DND-41 (cell line): ENCODE data around the gene OXCT1.

Experiments used
- ATAC-seq: fragments of 200-7000 bp; cut with Tn5 transposase; 3 replicates; pipeline ENCODE4 v1.9.1; 2021; ENCODE audit warnings: low read depth; ENCODE audit not compliant: insufficient read depth
- DNase-seq: peaks from one replicate; pipeline ENCODE4 v3.0.0-alpha.2; 2020
- H2AFZ ChIP-seq: 2 replicates; pipeline ENCODE4 v1.6.0; 2012; ENCODE audit warnings: low read depth, low read length
- H3K27ac ChIP-seq: 2 replicates; pipeline ENCODE4 v1.5.1; 2012; ENCODE audit warnings: low read length, inconsistent platforms
- H3K27me3 ChIP-seq: fragments of 200-600 bp; sonication (generic); 2 replicates; pipeline ENCODE4 v1.6.0; 2012; ENCODE audit warnings: low read length, mild to moderate bottlenecking, inconsistent platforms; ENCODE audit not compliant: insufficient read depth, poor library complexity
- H3K36me3 ChIP-seq: 2 replicates; pipeline ENCODE4 v1.5.1; 2012; ENCODE audit warnings: low read length, inconsistent platforms; ENCODE audit not compliant: insufficient read depth
- H3K4me1 ChIP-seq: 2 replicates; pipeline ENCODE4 v1.5.1; 2012; ENCODE audit warnings: mild to moderate bottlenecking, low read length; ENCODE audit not compliant: insufficient read depth
- H3K4me2 ChIP-seq: 2 replicates; pipeline ENCODE4 v1.6.0; 2012; ENCODE audit warnings: mild to moderate bottlenecking, moderate library complexity, low read length, inconsistent platforms; ENCODE audit not compliant: insufficient read depth
- H3K4me3 ChIP-seq, 2 experiments: fragments of 200-600 bp in 1 of 2; shearing (Covaris generic) in 1 of 2; 2 replicates each; pipeline ENCODE4 v1.5.1; 2012 to 2016; ENCODE audit warnings: inconsistent platforms in 2 of 2, low read length in 2 of 2, mild to moderate bottlenecking in 2 of 2, low read depth in 1 of 2, moderate library complexity in 1 of 2
- H3K79me2 ChIP-seq: 2 replicates; pipeline ENCODE4 v1.6.0; 2012; ENCODE audit warnings: low read length, inconsistent platforms; ENCODE audit not compliant: insufficient read depth
- H3K9ac ChIP-seq: 2 replicates; pipeline ENCODE4 v1.6.0; 2012; ENCODE audit warnings: low read depth, mild to moderate bottlenecking, inconsistent platforms, low read length, moderate library complexity
- H3K9me3 ChIP-seq: 2 replicates; pipeline ENCODE4 v1.5.1; 2012; ENCODE audit warnings: low read length, moderate library complexity, mild to moderate bottlenecking, inconsistent platforms; ENCODE audit not compliant: insufficient read depth, severe bottlenecking
- H4K20me1 ChIP-seq: 2 replicates; pipeline ENCODE4 v1.6.0; 2012; ENCODE audit warnings: low read length; ENCODE audit not compliant: insufficient read depth
- CTCF ChIP-seq: IDR thresholded peaks from 2 replicates; pipeline ENCODE4 v1.5.1; 2012; ENCODE audit warnings: borderline replicate concordance, low read length, moderate library complexity, mild to moderate bottlenecking; ENCODE audit not compliant: poor library complexity, severe bottlenecking; ENCODE audit errors: extremely low read depth
- EZH2 ChIP-seq: IDR thresholded peaks from 3 replicates; pipeline ENCODE4 v1.6.1; 2012; ENCODE audit warnings: borderline replicate concordance, low read depth, mild to moderate bottlenecking, moderate library complexity, low read length, inconsistent platforms; ENCODE audit not compliant: severe bottlenecking

OXCT1 gene

DNA sequence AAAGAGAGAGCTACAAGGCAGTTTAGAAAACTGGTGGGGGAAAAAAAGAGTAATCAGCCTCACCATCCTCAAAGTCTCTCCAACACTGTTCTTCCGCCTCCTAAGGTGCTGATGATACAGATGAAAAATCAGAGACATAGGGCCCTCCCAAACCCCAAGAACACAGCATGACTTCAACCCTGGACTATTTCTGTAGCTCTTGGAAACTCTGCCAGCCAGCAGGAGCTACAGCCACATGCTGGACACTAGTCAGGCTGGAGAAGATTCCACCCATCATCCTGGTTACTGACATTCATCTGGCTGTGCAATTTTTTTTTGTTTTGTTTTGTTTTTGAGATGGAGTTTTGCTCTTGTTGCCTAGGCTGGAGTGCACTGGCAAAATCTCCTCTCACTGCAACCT is 42.4 kb downstream of the OXCT1 start:
- ATAC-seq = no peak
- no peak for DNase-seq
- H3K79me2 ChIP-seq = peaks cover 6% of the 10 kb centered on the region

DNA sequence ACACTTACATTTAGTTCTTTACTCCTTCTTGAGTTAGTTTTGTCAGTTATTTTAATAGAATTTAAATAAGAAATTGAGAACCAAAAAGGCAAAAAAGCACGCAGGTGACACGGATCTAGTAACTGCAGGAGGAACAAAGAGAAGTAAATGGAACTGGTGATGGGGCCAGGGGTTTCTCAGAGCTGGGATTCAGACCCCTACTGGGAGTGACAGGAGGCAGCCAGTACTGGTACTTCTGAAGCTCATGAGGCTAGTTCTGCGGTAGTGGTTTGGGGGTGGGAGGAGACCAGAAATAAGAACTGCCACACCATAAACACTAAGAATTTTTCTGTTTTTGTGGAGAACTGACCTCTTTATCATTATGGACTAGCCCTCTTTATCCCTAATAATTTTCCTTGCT is 48.2 kb downstream of the OXCT1 start:
- DNase-seq (no peak), ATAC-seq (no peak)
- Histone ChIP-seq H3K9ac (no peak overlapping the region), H2AFZ (no peak overlapping the region), H3K27ac (no peak overlapping the region), H4K20me1 (no peaks in the 10 kb centered on the region), H3K27me3 (no peaks in the 10 kb centered on the region), H3K4me2 (no peak overlapping the region), H3K4me3 (no peak overlapping the region), H3K36me3 (peaks cover 30% of the 10 kb centered on the region; the same call in 1 of the 2 replicates), H3K9me3 (no peaks in the 10 kb centered on the region), H3K79me2 (peaks cover 9% of the 10 kb centered on the region; the same call in 1 of the 2 replicates), H3K4me1 (no peaks in the 10 kb centered on the region)
- TF ChIP-seq EZH2 (no peak), CTCF (no peak)

More for the DNA sequence above, 42.4 kb downstream of the OXCT1 start:
- Histone ChIP-seq H2AFZ (no peak overlapping the region), H3K4me3 (no peak overlapping the region), H3K9ac (no peak overlapping the region), H3K4me1 (no peaks in the 10 kb centered on the region), H3K27ac (no peak overlapping the region), H3K9me3 (no peaks in the 10 kb centered on the region), H3K36me3 (peaks cover 55% of the 10 kb centered on the region), H4K20me1 (no peaks in the 10 kb centered on the region), H3K4me2 (no peak overlapping the region), H3K27me3 (no peaks in the 10 kb centered on the region)
- TF ChIP-seq CTCF (no peak), EZH2 (no peak)

- TF ChIP-seq EZH2 (no peak), CTCF (no peak)
- no peaks in the 10 kb centered on the region for H4K20me1 ChIP-seq
- no peak for ATAC-seq
- DNase-seq = no peak
- no peak overlapping the region for H3K4me3 ChIP-seq
- H3K9ac ChIP-seq = no peak overlapping the region
- peaks cover 23% of the 10 kb centered on the region; the same call in 1 of the 2 replicates for H3K36me3 ChIP-seq
- no peaks in the 10 kb centered on the region for H3K27me3 ChIP-seq
- no peaks in the 10 kb centered on the region for H3K9me3 ChIP-seq
- H3K4me2 ChIP-seq = no peak overlapping the region
- H2AFZ ChIP-seq = no peak overlapping the region
- peaks cover 10% of the 10 kb centered on the region; the same call in 1 of the 2 replicates for H3K79me2 ChIP-seq
- no peaks in the 10 kb centered on the region for H3K4me1 ChIP-seq
- no peak overlapping the region for H3K27ac ChIP-seq
These were observed 49.2 kb downstream of the OXCT1 start for GRCh38 chr5:41821051-41821450.

DNA sequence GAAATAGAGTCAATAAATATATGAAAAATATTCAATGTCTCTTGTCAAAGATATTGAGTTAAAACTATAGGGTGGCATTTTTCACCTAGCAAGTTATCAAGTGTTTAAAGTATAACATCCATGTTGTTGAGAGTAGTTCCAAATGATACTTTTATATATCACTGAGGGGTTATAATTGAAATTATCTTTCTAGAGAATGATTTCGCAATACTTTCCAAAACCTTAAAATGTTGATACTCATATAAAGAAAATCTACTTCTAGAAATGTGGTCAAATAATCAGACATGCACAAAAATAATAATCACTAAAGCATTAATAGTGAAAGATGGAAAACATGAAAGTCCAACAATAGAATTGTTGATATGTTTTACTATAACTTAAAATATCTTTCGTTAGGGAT is 50.1 kb downstream of the OXCT1 start:
- H3K79me2 ChIP-seq = peaks cover 10% of the 10 kb centered on the region; the same call in 1 of the 2 replicates
- H3K36me3 ChIP-seq = peaks cover 17% of the 10 kb centered on the region; the same call in 1 of the 2 replicates
- no peak overlapping the region for H3K9ac ChIP-seq
- ATAC-seq = no peak
- no peak overlapping the region for H3K4me3 ChIP-seq
- H3K9me3 ChIP-seq = no peaks in the 10 kb centered on the region
- TF ChIP-seq EZH2 (no peak), CTCF (no peak)
- no peak overlapping the region for H3K4me2 ChIP-seq
- no peak for DNase-seq
- H3K27me3 ChIP-seq = no peaks in the 10 kb centered on the region
- no peaks in the 10 kb centered on the region for H3K4me1 ChIP-seq
- H2AFZ ChIP-seq = no peak overlapping the region
- H3K27ac ChIP-seq = no peak overlapping the region
- no peaks in the 10 kb centered on the region for H4K20me1 ChIP-seq
